ENCODE results near the gene GPC2. TPM values are rescaled to one million over a fixed set of nuclear protein-coding genes. Genes with fewer than 3 reads are reported as not detected.
"Not testable (repeated sequence)": the region's sequence is repeated elsewhere in the genome, so short reads cannot be mapped to it uniquely, and the experiment has no call there.

The GPC2 gene
- total RNA-seq, 4 donors from 2014 or later, result 7.3 to 27.4 (median 11.8) TPM

- intact Hi-C loops (cut with DNase I; ENCODE audit: low total_unique reads), result no loop called here
- no peak for DNase-seq (ENCODE audit: low spot score in 2 of 2)
- TF ChIP-seq, protein P1, sequence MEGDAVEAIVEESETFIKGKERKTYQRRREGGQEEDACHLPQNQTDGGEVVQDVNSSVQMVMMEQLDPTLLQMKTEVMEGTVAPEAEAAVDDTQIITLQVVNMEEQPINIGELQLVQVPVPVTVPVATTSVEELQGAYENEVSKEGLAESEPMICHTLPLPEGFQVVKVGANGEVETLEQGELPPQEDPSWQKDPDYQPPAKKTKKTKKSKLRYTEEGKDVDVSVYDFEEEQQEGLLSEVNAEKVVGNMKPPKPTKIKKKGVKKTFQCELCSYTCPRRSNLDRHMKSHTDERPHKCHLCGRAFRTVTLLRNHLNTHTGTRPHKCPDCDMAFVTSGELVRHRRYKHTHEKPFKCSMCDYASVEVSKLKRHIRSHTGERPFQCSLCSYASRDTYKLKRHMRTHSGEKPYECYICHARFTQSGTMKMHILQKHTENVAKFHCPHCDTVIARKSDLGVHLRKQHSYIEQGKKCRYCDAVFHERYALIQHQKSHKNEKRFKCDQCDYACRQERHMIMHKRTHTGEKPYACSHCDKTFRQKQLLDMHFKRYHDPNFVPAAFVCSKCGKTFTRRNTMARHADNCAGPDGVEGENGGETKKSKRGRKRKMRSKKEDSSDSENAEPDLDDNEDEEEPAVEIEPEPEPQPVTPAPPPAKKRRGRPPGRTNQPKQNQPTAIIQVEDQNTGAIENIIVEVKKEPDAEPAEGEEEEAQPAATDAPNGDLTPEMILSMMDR (IDR thresholded peaks at IDR 0.05), result no peak
- TF ChIP-seq POLR2A (IDR thresholded peaks at IDR 0.05), result no peak
- WGBS, 2 donors, result 9 to 11% methylated on average over 14 of the region's 14 CpGs
- H3K4me3 ChIP-seq (ENCODE audit: low read depth, poor library complexity, severe bottlenecking), result no peak overlapping the region
Measured at GRCh38 chr7:100148225-100148558, 29.0 kb downstream of the GPC2 start.

- DNase-seq (ENCODE audit: low spot score in 2 of 2), result no peak
- no peak overlapping the region for H3K4me3 ChIP-seq (ENCODE audit: low read depth, poor library complexity, severe bottlenecking)
- intact Hi-C loops (cut with DNase I; ENCODE audit: low total_unique reads), result no loop called here
- TF ChIP-seq POLR2A (IDR thresholded peaks at IDR 0.05), result no peak
- TF ChIP-seq, protein P1 (IDR thresholded peaks at IDR 0.05), result no peak
- 93 to 95% methylated on average over 2 of the region's 2 CpGs for WGBS, 2 donors
Measured at GRCh38 chr7:100147278-100147677, 29.9 kb downstream of the GPC2 start.

DNA sequence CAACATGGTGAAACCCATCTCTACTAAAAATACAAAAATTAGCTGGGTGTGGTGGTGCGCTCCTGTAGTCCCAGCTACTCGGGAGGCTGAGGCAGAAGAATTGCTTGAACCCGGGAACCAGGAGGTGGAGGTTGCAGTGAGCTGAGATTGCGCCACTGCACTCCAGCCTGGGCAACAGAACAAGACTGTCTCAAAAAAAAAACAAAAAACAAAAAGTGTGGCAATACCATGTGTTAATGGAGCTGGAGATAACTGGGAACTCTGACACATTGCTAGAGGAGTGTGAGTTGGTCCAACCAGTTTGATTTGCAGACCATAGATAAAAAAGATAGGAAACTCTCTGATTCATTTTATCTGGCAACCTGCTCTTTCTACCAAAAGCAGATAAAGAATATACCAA lies 30.8 kb downstream of the GPC2 start:
- 50 to 52% methylated on average over 4 of the region's 4 CpGs for WGBS, 2 donors
- intact Hi-C loops (cut with DNase I; ENCODE audit: low total_unique reads); DNase-seq (ENCODE audit: low spot score in 2 of 2); H3K4me3 ChIP-seq (ENCODE audit: low read depth, poor library complexity, severe bottlenecking): not testable (repeated sequence)

DNA sequence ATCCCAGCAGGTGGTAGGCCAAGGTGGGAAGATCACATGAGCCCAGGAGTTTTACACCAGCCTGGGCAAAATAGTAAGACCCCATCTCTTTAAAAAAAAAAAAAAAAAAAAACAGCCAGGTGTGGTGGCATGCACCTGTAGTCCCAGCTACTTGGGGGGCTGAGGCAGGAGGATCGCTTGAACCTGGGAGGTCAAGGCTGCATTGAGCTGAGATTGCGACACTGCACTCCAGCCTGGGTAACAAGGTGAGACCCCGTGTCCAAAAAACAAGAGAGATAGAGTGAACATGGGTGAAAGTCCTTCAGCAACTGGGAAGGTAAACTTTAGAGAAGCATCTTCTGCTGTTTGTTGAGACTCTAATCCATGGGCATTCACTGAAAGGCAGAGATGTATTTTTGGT lies 34.7 kb downstream of the GPC2 start:
- intact Hi-C loops (cut with DNase I; ENCODE audit: low total_unique reads), result no loop called here
- WGBS, 2 donors, result 94 to 96% methylated on average over 3 of the region's 3 CpGs
- no peak overlapping the region for H3K4me3 ChIP-seq (ENCODE audit: low read depth, poor library complexity, severe bottlenecking)
- DNase-seq (ENCODE audit: low spot score in 2 of 2), result no peak
- TF ChIP-seq, protein P1 (IDR thresholded peaks at IDR 0.05), result no peak
- TF ChIP-seq POLR2A (IDR thresholded peaks at IDR 0.05), result no peak

GRCh38 chr7:100141555-100141949 lies 35.6 kb downstream of the GPC2 start:
- WGBS, 2 donors, result 56% methylated on average over 3 of the region's 3 CpGs
- intact Hi-C loops (cut with DNase I; ENCODE audit: low total_unique reads), result no loop called here

DNA sequence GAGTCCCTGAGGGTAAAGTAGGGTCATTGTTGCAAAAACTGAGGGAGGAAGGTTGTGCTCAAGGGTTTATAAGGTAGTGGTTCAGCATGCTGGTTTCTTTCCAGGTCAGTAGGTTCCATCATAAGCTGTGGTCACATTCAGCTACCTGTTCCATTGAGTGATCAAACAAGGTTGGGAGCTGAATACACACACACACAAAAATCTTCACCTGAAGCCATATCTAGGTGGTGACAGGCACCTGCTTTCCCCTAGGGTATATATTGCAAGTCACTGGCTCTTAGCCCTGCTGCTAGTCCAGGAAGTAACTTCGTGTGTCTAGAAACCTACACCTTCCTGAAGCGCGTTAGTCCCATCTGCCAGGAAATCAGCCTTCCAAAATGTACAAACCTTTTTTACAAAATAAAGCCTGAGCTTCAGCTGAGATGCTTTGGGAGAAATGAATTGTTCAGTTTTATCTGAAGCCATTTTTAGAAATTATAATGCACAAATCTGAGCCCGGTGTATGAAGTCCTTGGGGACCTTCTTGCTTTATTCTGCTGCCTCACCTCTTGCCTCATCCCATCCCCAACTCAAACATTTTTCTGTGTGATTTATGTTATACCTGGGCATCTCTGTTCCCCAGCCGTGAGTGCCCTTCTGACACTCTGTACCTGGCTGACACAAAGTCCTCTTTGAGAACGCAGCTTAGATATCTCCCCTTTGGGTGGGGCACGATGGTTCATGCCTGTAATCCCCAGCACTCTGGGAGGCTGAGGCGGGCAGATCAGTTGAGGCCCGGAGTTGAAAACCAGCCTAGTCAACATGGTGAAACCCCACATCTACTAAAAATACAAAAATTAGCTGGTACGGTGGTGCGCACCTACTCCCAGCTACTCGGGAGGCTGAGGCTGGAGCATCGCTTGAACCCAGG lies 39.1 kb downstream of the GPC2 start:
- TF ChIP-seq, protein P1 (IDR thresholded peaks at IDR 0.05), result no peak
- no peak for TF ChIP-seq POLR2A (IDR thresholded peaks at IDR 0.05)
- DNase-seq (ENCODE audit: low spot score in 2 of 2), result no peak
- 67 to 75% methylated on average over 13 of the region's 13 CpGs for WGBS, 2 donors
- no peak overlapping the region for H3K4me3 ChIP-seq (ENCODE audit: low read depth, poor library complexity, severe bottlenecking)
- intact Hi-C loops (cut with DNase I; ENCODE audit: low total_unique reads), result loop anchor here (10.0 kb wide), 1 partner anchor 67 kb away; no protein-coding TSS in a partner anchor

More at GRCh38 chr7:100141555-100141949, 35.6 kb downstream of the GPC2 start:
- DNase-seq (ENCODE audit: low spot score in 2 of 2), result no peak
- H3K4me3 ChIP-seq (ENCODE audit: low read depth, poor library complexity, severe bottlenecking), result no peak overlapping the region
- TF ChIP-seq, protein P1 (IDR thresholded peaks at IDR 0.05), result no peak
- no peak for TF ChIP-seq POLR2A (IDR thresholded peaks at IDR 0.05)

All from lower leg skin (tissue), 4 donors.